Lung (tissue), 12 donors: ENCODE measurements around the gene NCOA1. TPM values are rescaled to one million over a fixed set of nuclear protein-coding genes. Genes with fewer than 3 reads are reported as not detected.

ENCODE experiments used
- ATAC-seq: fragments of 200-7000 bp; cut with Tn5 transposase; one replicate; pipeline ENCODE4 v1.9.1; 2020; ENCODE audit warnings: moderate number of reproducible peaks; ENCODE audit not compliant: insufficient read depth, low FRiP score
- DNase-seq, 3 donors: peaks; one replicate each; pipeline ENCODE4 v3.0.0-alpha.2; 2013 to 2017
- H3K27ac ChIP-seq, 2 donors: one replicate each; pipeline ENCODE4 v1.5.1; 2013; ENCODE audit warnings: mild to moderate bottlenecking in 2 of 2, moderate library complexity in 2 of 2, control low read depth in 1 of 2, inconsistent platforms in 1 of 2, low read depth in 1 of 2, low read length in 1 of 2
- H3K27me3 ChIP-seq, 3 donors: one replicate each; pipeline ENCODE4 v1.5.1; 2013; ENCODE audit warnings: low read length in 2 of 3; ENCODE audit not compliant: control insufficient read depth in 3 of 3, insufficient read depth in 3 of 3
- H3K36me3 ChIP-seq, 4 donors: one replicate each; pipeline ENCODE4 v1.5.1; 2013; ENCODE audit warnings: low read length in 4 of 4, mild to moderate bottlenecking in 1 of 4, moderate library complexity in 1 of 4; ENCODE audit not compliant: control insufficient read depth in 4 of 4, insufficient read depth in 4 of 4
- H3K4me1 ChIP-seq, 5 donors: one replicate each; pipeline ENCODE4 v1.5.1; 2013; ENCODE audit warnings: low read length in 5 of 5, mild to moderate bottlenecking in 2 of 5, moderate library complexity in 1 of 5; ENCODE audit not compliant: control insufficient read depth in 5 of 5, insufficient read depth in 5 of 5
- H3K4me3 ChIP-seq: one replicate; pipeline ENCODE4 v1.5.1; 2013; ENCODE audit warnings: mild to moderate bottlenecking, control low read depth, moderate library complexity
- H3K9ac ChIP-seq, 2 donors: one replicate each; pipeline ENCODE4 v1.5.1; 2013; ENCODE audit warnings: low read length in 2 of 2, control low read depth in 1 of 2; ENCODE audit not compliant: insufficient read depth in 1 of 2
- H3K9me3 ChIP-seq, 4 donors: one replicate each; pipeline ENCODE4 v1.5.1; 2013; ENCODE audit warnings: low read length in 3 of 4, mild to moderate bottlenecking in 1 of 4, moderate library complexity in 1 of 4; ENCODE audit not compliant: control insufficient read depth in 4 of 4, insufficient read depth in 3 of 4
- WGBS, 2 donors: extraction: QIAGEN DNeasy Blood & Tissue Kit; methylation state at CpG; one replicate each; pipeline ENCODE4 v1.1.7; 2013; 5-methylcytosine and 5-hydroxymethylcytosine counted together
- polyA plus RNA-seq, 2 donors: library from polyadenylated mRNA; stranded (reverse); fragments of 200-250 nt; gene quantifications; one replicate each; pipeline ENCODE4 v1.2.1, GENCODE V29; 2013
- total RNA-seq, 2 donors: library from RNA; depleted of rRNA in 1 of 2; stranded (reverse); fragments of >200 nt in 1 of 2; gene quantifications; one replicate each; pipeline ENCODE4 v1.2.1, GENCODE V29; 2014 to 2021
- TF ChIP-seq, protein P1 (sequence below): IDR thresholded peaks from 2 replicates; pipeline ENCODE4 v1.5.1; 2012; ENCODE audit warnings: mild to moderate bottlenecking; ENCODE audit errors: control extremely low read depth, extremely low read depth
- donor health status: control.
- donor health status: control.
- donor health status: Bipolar disorder and iron deficiency.
- donor health status: healthy.
- donor health status: DM: yes; HTN: yes; CAD: no.

The NCOA1 gene
- total and polyA plus RNA-seq, 4 donors, result 8.3 to 123 (median 27.3) TPM

DNA sequence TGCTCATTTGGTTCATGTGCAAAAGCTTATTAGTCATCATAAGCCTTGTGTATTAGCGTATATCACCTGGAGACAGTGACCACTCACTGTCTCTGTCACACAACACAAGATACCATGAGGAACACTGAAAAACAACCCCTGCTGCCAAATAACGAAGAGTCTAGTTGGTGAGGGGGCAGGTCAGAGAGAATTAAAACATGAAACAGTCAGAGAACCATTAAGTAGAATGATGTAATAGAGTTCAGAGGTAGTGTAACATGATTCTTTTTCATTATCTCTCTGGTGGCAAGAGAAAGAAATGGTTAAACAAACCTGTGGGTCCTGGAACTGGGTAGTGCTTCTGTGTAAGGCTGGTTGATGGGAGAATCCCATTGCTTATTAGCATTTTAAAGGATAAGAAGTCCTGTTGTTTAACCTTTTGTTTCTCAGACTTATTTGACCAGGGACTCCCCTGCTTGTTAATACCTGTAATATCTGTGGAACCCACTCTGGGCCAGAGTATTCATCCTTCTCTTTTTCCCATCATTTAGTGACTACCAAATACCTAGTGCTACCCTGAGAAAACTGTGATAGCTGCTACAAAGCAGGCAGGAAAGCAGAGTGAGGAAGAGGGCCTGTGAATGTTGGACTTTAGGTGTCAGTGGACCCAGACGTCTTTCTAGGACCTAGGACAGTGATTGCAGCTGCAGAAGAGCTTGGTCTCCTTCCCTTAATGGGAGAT, 264.1 kb downstream of the NCOA1 start:
- DNase-seq, result no peak
- 88 to 90% methylated on average over 3 of the region's 3 CpGs for WGBS, 2 donors
- TF ChIP-seq, protein P1, sequence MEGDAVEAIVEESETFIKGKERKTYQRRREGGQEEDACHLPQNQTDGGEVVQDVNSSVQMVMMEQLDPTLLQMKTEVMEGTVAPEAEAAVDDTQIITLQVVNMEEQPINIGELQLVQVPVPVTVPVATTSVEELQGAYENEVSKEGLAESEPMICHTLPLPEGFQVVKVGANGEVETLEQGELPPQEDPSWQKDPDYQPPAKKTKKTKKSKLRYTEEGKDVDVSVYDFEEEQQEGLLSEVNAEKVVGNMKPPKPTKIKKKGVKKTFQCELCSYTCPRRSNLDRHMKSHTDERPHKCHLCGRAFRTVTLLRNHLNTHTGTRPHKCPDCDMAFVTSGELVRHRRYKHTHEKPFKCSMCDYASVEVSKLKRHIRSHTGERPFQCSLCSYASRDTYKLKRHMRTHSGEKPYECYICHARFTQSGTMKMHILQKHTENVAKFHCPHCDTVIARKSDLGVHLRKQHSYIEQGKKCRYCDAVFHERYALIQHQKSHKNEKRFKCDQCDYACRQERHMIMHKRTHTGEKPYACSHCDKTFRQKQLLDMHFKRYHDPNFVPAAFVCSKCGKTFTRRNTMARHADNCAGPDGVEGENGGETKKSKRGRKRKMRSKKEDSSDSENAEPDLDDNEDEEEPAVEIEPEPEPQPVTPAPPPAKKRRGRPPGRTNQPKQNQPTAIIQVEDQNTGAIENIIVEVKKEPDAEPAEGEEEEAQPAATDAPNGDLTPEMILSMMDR, result no peak
- H3K9me3 ChIP-seq, result no peaks in the 10 kb centered on the region
- peaks cover 21 to 41% (median 25%) of the 10 kb centered on the region in 4 donors for H3K36me3 ChIP-seq
- H3K9ac ChIP-seq, result no peak overlapping the region
- H3K4me1 ChIP-seq, result no peaks in the 10 kb centered on the region
- H3K4me3 ChIP-seq, result no peak overlapping the region
- H3K27me3 ChIP-seq, result no peaks in the 10 kb centered on the region
- no peak overlapping the region for H3K27ac ChIP-seq
- ATAC-seq, result no peak

DNA sequence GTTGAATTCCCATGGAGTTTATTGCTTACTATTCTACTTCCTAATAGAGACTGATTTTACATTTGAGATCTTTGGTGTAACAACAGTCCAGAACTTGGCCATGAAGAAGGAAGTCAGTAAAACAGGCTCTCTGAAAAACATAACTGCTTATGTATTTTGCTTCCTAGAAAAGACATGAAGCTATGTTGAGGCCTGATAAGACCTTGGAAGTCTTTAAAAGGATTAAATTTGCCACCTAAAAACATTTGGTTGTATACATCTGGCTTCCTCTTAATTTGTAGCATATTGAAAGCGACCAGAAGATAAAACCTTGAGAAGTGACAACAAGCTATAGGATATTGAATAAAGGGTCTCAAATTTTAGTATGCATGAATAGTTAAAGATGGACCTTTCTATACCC, 265.7 kb downstream of the NCOA1 start:
- H3K27me3 ChIP-seq, result no peaks in the 10 kb centered on the region
- H3K4me1 ChIP-seq, result no peaks in the 10 kb centered on the region
- no peak for ATAC-seq
- no peak overlapping the region for H3K4me3 ChIP-seq
- whole genome bisulfite sequencing, 2 donors, result 90 to 93% methylated on average over 1 of the region's 1 CpG
- no peak for DNase-seq
- TF ChIP-seq, protein P1, result no peak
- no peak overlapping the region for H3K9ac ChIP-seq
- H3K36me3 ChIP-seq, result peaks cover 21 to 45% (median 27%) of the 10 kb centered on the region in 4 donors
- H3K9me3 ChIP-seq, result no peaks in the 10 kb centered on the region
- H3K27ac ChIP-seq, result no peak overlapping the region

- WGBS, 2 donors, result 90 to 96% methylated on average over 5 of the region's 5 CpGs
- H3K27ac ChIP-seq, result no peak overlapping the region
- DNase-seq, result no peak
- no peaks in the 10 kb centered on the region for H3K27me3 ChIP-seq
- ATAC-seq, result no peak
- TF ChIP-seq, protein P1, result no peak
- H3K36me3 ChIP-seq, result peaks cover 18 to 31% (median 22%) of the 10 kb centered on the region in 4 donors
- no peak overlapping the region for H3K9ac ChIP-seq
- H3K9me3 ChIP-seq, result no peaks in the 10 kb centered on the region
- no peak overlapping the region for H3K4me3 ChIP-seq
- H3K4me1 ChIP-seq, result peaks cover 0 to 2% (median 0%) of the 10 kb centered on the region in 5 donors
Measured at GRCh38 chr2:24761866-24762265, 270.8 kb downstream of the NCOA1 start.

DNA sequence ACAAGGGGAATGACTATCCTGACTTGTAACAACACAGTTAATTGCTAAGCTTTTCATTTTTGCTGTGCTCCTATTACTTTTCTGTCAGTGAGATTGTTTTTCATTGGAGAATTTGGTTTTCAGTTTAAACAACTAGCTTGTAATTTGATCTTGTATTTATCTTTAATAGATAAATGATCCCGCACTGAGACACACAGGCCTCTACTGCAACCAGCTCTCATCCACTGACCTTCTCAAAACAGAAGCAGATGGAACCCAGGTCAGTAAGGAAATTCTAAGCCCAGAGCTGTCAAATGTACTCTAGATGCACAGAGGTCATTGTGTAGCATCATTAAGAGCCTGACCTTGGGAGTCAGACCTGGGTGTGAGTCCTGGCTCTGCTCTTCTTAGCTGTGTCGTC, 271.5 kb downstream of the NCOA1 start:
- TF ChIP-seq, protein P1, result no peak
- DNase-seq (no peak), ATAC-seq (no peak)
- Histone ChIP-seq H3K4me1 (peaks cover 0 to 2% (median 0%) of the 10 kb centered on the region in 5 donors), H3K9ac (no peak overlapping the region), H3K36me3 (peaks cover 18 to 31% (median 20%) of the 10 kb centered on the region in 4 donors), H3K9me3 (no peaks in the 10 kb centered on the region), H3K4me3 (no peak overlapping the region), H3K27me3 (no peaks in the 10 kb centered on the region), H3K27ac (no peak overlapping the region)
- 77 to 92% methylated on average over 2 of the region's 2 CpGs for WGBS, 2 donors
